Activated CD4-positive, alpha-beta T cell treated with anti-CD3 and anti-CD28 coated beads for 48 hours (primary cell): ENCODE measurements around the gene TBC1D8.
"Not testable (repeated sequence)": the region's sequence is repeated elsewhere in the genome, so short reads cannot be mapped to it uniquely, and the experiment has no call there.

Source experiments
- DNase-seq: peaks from one replicate; pipeline ENCODE4 v3.0.0-alpha.2; 2020

TBC1D8 gene

GRCh38 chr2:101057051-101057933 lies 93.9 kb downstream of the TBC1D8 start:
- DNase-seq: no peak

DNA sequence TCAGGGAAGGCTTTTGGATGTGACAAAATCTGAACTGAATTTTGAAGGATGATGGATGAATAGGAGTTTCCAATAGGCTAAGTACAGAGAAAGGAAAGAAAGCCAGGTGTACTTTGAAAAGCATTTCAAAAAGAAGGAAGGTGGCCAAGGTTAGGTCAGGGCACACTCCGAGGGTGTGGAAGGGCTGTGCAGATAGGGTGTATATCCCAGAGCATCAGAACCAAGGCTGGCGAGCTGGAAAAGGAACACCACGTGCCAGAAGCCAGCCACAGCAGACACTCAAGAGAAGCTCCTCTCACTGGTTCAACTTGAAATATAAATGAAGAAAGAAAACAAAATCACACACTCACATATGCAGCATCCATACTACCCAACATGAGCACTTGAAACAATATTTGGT lies 98.1 kb downstream of the TBC1D8 start:
- no peak for DNase-seq

- no peak for DNase-seq
These were observed 99.0 kb downstream of the TBC1D8 start for GRCh38 chr2:101052147-101052546.

- not testable (repeated sequence) for DNase-seq
These were observed 100.3 kb downstream of the TBC1D8 start for GRCh38 chr2:101050886-101051285.

- no peak for DNase-seq
These were observed 102.4 kb downstream of the TBC1D8 start for GRCh38 chr2:101048756-101049155.

DNA sequence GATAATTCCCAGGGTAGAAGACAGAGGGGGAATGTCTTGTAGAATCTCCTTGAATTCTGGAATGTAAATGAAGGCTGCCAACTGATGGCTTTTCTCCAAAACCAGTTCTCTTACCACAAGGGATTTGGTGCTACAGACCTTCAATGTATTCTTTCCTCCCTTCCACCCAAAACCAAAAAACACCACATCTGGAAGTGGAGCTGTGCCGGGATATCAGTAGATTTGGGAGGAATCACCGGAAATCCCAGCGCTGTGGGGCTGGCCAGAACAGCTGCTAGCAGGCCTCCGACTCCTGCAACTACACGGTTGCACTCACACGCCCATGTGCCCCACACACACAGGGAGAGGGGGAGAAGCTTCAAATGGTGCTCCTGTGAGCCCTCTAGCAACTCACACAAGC lies 103.4 kb downstream of the TBC1D8 start:
- DNase-seq: no peak

DNA sequence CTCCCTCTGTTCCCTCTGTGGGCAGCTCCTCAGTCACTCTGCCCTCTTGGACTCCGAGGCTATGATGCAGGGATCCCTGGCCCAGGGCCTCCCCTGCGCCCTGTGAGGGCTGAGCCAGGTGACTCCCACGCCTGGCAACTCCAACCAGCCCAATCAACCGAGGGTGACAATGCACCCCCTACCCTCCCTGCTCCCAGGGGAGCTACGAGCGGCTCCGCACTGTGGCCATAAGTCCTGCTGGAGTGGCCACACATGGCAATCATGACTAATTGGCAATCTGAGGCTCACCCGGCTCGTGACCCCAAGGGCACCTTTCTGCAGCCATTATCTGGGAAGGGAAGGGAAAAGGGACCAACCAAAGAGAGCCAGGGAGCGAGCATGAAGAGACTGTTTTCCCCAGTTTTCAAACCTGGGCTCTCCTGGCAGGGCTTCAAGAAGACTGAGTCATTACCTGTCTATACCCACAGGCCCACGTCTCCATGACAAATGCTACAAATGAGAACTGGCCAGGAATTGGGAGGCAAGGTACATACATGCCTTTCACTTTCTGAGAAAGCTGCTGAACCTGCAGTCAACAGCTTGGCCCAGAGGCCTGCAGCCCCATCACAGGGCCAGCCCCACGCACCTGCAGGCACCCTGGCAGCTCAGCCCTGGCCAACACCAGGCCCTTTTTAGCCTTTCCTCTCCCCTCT lies 104.0 kb downstream of the TBC1D8 start:
- peak; percentile 8 for DNase-seq

DNA sequence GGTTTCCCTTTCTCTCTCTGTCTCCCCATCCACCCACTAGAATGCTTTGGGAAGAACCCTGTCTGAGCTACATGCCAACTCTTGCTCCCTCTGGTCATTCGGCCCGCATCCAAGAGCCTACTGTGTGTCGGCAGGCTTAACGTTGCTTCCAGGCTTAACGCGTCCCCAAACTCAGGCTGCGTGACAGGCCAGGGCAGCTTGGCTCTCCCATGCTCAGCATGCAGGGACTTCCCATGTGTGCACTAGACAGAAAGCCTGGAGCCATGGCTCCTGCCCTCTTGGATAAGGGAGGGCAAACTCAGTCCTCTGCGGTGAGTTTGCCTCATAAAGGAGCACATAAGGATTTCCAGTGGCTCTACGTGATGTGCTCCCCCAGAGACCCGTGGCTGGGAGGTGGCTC lies 105.9 kb downstream of the TBC1D8 start:
- no peak for DNase-seq

DNA sequence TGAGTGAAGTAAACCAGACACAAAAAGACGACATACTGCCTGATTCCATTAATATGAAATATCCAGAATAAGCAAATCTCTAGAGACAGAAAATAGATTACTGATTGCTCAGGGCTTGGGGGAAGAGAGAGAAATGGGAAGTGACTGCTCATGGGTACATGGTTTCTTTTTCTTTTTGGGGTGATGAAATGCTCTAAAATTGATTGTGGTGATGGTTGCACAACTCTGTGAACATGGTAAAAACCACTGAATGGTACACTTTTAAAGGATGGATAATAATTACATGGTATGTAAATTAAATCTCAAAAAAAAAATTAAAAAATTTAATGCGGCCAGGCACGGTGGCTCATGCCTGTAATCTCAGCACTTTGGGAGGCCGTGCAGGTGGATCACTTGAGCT lies 109.8 kb downstream of the TBC1D8 start:
- no peak for DNase-seq

- no peak for DNase-seq
These were observed 110.4 kb downstream of the TBC1D8 start for GRCh38 chr2:101040761-101041160.

DNA sequence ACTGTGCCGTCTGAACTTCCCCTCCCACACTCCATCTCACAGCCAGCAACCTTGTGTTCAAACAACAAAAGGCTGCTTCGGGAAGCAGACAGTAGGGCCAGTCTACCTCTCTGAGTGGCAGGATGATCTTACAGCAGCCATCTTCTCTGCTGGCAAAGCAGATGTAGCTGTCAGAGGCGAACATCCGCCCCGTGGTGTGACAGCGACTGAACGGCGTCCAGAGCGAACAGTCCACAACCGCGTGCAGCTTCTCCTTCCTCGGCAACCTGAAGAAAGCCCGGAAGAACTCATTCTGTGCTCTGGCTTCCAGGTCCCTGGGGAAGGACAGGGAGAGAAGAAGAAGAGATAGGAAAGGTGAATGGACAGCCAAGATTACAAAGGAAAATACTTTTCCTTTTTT lies 111.1 kb downstream of the TBC1D8 start:
- DNase-seq: no peak

DNA sequence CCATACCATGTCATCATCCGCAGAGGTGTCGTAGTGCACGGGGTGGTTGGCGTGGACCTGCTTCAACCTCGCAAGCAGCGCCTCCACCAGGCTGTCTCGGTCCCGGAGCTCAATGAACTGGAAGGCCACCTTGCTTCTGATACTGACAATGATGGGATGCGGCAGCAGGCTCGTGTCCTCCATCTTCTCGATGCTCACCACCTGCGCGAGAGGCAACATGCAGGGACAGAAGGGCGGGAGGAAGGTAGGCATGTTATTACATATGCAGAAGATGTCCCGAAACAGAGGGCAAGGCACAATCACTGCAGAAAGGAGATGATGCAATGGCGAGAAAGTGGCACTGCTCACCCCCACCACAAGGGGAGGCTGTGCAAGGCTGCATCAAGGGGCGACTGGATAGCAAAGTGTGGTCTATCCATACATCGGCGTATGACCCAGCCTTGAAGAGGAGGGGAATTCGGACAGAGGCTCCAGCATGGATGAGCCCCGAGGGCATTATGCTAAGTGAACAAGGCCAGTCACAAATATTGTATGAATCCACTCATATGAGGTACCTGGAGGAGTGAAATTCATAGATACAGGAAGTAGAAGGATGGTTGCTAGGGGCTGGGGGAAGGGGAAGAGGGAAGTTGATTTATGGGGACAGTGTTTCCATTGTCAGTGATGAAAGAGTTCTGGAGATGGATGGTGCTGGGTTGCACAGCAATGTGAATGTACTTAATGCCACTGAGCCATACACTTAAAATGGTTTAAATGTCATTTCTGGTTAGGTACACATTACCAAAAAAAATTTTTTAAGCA lies 112.5 kb downstream of the TBC1D8 start:
- peak; percentile 52 for DNase-seq

GRCh38 chr2:101037161-101037755 lies 113.9 kb downstream of the TBC1D8 start:
- DNase-seq: no peak

GRCh38 chr2:101036562-101036961 lies 114.6 kb downstream of the TBC1D8 start:
- no peak for DNase-seq

- DNase-seq: no peak
These were observed 119.0 kb downstream of the TBC1D8 start for GRCh38 chr2:101032084-101032776.

- no peak for DNase-seq
These were observed 120.2 kb downstream of the TBC1D8 start for GRCh38 chr2:101030866-101031554.

- no peak for DNase-seq
These were observed 123.3 kb downstream of the TBC1D8 start for GRCh38 chr2:101027852-101028251.

DNA sequence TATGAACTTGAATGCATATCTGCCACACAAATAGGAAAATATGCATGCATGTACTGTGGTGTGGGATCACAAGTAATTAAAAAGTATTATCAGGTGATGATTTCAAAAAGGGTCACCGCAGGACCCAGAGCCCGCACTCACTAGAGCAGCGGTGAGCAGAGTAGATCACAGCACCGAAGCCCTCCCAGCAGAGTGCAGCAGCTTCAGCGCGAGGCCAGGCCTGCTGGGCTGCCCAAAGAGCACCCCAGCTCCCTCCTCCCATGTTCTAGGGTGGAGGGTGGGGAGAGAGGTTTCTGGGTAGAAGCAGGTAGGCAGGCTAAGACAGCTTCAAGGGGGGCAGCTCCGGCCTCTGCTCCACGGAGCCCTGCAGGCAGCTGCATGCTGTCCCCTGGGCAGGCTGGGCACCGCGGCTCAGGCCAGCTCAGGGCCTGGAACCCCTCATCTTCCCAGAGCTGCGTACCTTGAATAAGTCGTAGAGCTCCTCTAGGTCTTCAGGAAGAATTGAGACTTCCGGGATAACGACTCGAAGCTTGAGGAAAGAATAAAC lies 124.2 kb downstream of the TBC1D8 start:
- no peak for DNase-seq

DNA sequence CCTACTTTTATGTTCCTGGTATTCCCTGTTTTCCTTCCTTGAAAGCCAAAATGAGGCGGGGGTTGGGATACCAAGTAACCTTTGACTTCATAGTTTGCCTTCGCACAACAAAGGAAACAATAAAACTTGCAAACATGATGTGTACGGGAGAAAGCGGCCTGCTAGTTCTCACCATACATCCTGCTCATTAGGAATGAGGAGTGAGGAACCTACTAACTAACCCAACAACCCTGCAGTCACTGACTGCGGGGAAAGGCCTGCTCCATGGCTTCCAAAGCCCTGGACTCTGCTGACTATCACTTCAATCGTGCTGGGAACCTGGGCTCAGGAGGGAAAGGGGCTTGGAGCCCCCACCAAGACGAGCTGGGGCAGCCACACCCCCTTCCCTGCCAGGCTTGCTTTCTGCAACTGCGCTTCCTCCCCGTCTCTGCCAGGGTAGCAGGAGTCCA lies 124.9 kb downstream of the TBC1D8 start:
- no peak for DNase-seq

DNA sequence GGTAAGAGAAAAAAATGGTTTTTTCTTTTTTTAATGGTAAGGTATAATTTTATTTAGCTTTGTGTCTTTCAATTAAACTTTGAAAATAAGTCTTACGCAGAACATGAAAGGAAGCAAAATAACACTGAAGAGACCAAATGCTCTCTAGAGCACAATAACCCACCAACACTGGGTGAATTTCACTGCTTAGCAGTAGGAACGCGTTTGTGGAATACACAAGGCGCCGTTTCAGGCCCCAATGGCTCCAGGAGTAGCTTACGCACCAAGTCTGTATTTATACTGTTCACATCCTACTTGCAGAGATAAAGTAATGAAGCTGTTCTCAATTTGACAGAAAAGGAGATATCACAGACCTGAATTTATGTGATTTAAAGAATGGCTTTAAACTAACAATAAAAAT lies 125.6 kb downstream of the TBC1D8 start:
- no peak for DNase-seq

- no peak for DNase-seq
These were observed 127.7 kb downstream of the TBC1D8 start for GRCh38 chr2:101023327-101024107.
